GM21619 (cell line): Measurements from ENCODE around the gene KCTD6.

Source experiments
- ATAC-seq: cut with Tn5 transposase; IDR thresholded peaks from one replicate; pipeline ENCODE4 v1.9.1; 2021; ENCODE audit not compliant: unreplicated experiment

Gene KCTD6

GRCh38 chr3:58485801-58486435 lies 6.0 kb upstream of the KCTD6 start:
- ATAC-seq: no peak

- no peak for ATAC-seq
Observed at GRCh38 chr3:58487140-58487886, 4.6 kb upstream of the KCTD6 start.

GRCh38 chr3:58488967-58489366 lies 2.9 kb upstream of the KCTD6 start:
- no peak for ATAC-seq

- ATAC-seq: no peak
Observed at GRCh38 chr3:58490860-58491501, 915 bp upstream of the KCTD6 start.

- ATAC-seq: no peak
Observed at GRCh38 chr3:58492494-58492905, 604 bp downstream of the KCTD6 start.

- no peak for ATAC-seq
Observed at GRCh38 chr3:58494107-58494506, 2.2 kb downstream of the KCTD6 start.

GRCh38 chr3:58495101-58495500 lies 3.2 kb downstream of the KCTD6 start:
- no peak for ATAC-seq

- ATAC-seq: no peak
Observed at GRCh38 chr3:58496206-58496857, 4.4 kb downstream of the KCTD6 start.

- no peak for ATAC-seq
Observed at GRCh38 chr3:58497097-58497496, 5.2 kb downstream of the KCTD6 start.

- ATAC-seq: no peak
Observed at GRCh38 chr3:58502872-58503271, 11.0 kb downstream of the KCTD6 start.

- no peak for ATAC-seq
Observed at GRCh38 chr3:58507356-58508078, 15.6 kb downstream of the KCTD6 start.

- no peak for ATAC-seq
Observed at GRCh38 chr3:58508437-58508836, 16.5 kb downstream of the KCTD6 start.

GRCh38 chr3:58514405-58514804 lies 22.5 kb downstream of the KCTD6 start:
- ATAC-seq: no peak

- ATAC-seq: no peak
Observed at GRCh38 chr3:58518291-58518789, 26.4 kb downstream of the KCTD6 start.

- ATAC-seq: no peak
Observed at GRCh38 chr3:58519668-58520402, 27.9 kb downstream of the KCTD6 start.

- ATAC-seq: no peak
Observed at GRCh38 chr3:58520403-58521335, 28.8 kb downstream of the KCTD6 start.

GRCh38 chr3:58521336-58521670 lies 29.4 kb downstream of the KCTD6 start:
- ATAC-seq: no peak

GRCh38 chr3:58521917-58522631 lies 30.2 kb downstream of the KCTD6 start:
- ATAC-seq: no peak
